NT2/D1 (cell line): ENCODE results near the gene ADAMTS12.

ENCODE experiments used
- YY1 ChIP-seq: IDR thresholded peaks from 2 replicates; pipeline ENCODE4 v1.6.1; 2011; ENCODE audit not compliant: insufficient read length, insufficient read depth
- ZNF274 ChIP-seq: IDR thresholded peaks from 2 replicates; pipeline ENCODE4 v1.6.1; 2011; ENCODE audit warnings: mild to moderate bottlenecking, low read depth, low read length

DNA sequence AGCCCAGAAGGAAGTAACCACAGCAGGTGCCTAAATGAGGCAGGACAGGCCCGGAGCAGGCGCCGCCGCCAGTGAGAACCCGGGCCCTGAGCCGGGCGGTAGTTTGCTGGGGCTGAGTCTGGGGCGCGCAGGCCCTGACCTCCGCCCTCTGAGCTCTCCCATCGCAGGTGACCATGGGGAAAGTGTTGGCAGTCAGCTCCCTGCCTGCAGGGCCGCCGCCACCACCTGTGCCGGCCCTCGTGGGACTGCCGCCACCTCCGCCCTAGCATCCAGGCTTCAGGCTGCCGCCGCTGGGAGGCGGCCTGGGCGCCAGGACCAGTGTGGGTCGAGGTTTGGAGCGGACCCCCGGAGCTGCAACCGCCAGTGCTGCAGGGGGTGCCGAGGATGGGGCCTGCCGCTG is 389.9 kb downstream of the ADAMTS12 start:
- no peak for TF ChIP-seq ZNF274
- TF ChIP-seq YY1 = no peak
